HepG2 (cell line): Measurements from ENCODE around the gene FRMD1. TPM values are rescaled to one million over a fixed set of nuclear protein-coding genes. Genes with fewer than 3 reads are reported as not detected.

Experiments
- DR1 ChIP-seq: sonication (generic); formaldehyde crosslinking; IDR thresholded peaks from 2 replicates; pipeline ENCODE4 v1.8.0; 2021; ENCODE audit warnings: mild to moderate bottlenecking, missing genetic modification reagents, inconsistent platforms
- GTF3A ChIP-seq: sonication (generic); formaldehyde crosslinking; conservative IDR thresholded peaks from 2 replicates; pipeline ENCODE4 v1.4.0; 2020; ENCODE audit warnings: mild to moderate bottlenecking, missing genetic modification reagents
- HNF4A ChIP-seq: sonication (generic); formaldehyde crosslinking; IDR thresholded peaks from 2 replicates; pipeline ENCODE4 v1.4.0; 2020; ENCODE audit warnings: missing genetic modification reagents
- MAF1 ChIP-seq: sonication (generic); formaldehyde crosslinking; IDR thresholded peaks from 2 replicates; pipeline ENCODE4 v1.5.0; 2020; ENCODE audit warnings: missing genetic modification reagents, borderline replicate concordance
- SCMH1 ChIP-seq: sonication (generic); formaldehyde crosslinking; IDR thresholded peaks from 2 replicates; pipeline ENCODE4 v1.9.0; 2021; ENCODE audit warnings: missing genetic modification reagents, mild to moderate bottlenecking, borderline replicate concordance
- SIX1 ChIP-seq: sonication (generic); formaldehyde crosslinking; IDR thresholded peaks from 2 replicates; pipeline ENCODE4 v1.4.0; 2020; ENCODE audit warnings: missing genetic modification reagents, borderline replicate concordance
- SRSF1 ChIP-seq: fragments of 200-400 bp; formaldehyde crosslinking; optimal IDR thresholded peaks from 2 replicates; pipeline ENCODE3; 2017; ENCODE audit warnings: mild to moderate bottlenecking, low read depth, low read length, moderate library complexity
- SRSF9 ChIP-seq: fragments of 200-400 bp; formaldehyde crosslinking; IDR thresholded peaks from 2 replicates; pipeline ENCODE4 v1.6.1; 2018; ENCODE audit warnings: borderline replicate concordance, mild to moderate bottlenecking, low read depth, low read length; ENCODE audit not compliant: insufficient read depth, poor library complexity, severe bottlenecking
- ZNF232 ChIP-seq: sonication (generic); formaldehyde crosslinking; IDR thresholded peaks from 2 replicates; pipeline ENCODE4 v1.4.0; 2020; ENCODE audit warnings: missing genetic modification reagents, borderline replicate concordance
- ZNF747 ChIP-seq: sonication (generic); formaldehyde crosslinking; IDR thresholded peaks from 2 replicates; pipeline ENCODE4 v1.8.1; 2023; ENCODE audit warnings: missing genetic modification reagents, mild to moderate bottlenecking, borderline replicate concordance
- polyA plus RNA-seq, 8 experiments: library from polyadenylated mRNA; depleted of rRNA in 3 of 8; stranded (reverse) in 7 of 8; unstranded in 1 of 8; fragments of >200 nt; fragmentation: Illumina TruSeq in 4 of 8; extraction: Trizol in 4 of 8; gene quantifications; 2 replicates each; pipeline versions ENCODE4 v1.2.1 to v1.2.3, GENCODE V29; 2011 to 2016; ENCODE audit warnings: low read depth in 4 of 8, missing spikeins in 1 of 8, mixed read lengths in 1 of 8; ENCODE audit not compliant: insufficient read depth in 1 of 8
- total RNA-seq, 5 experiments: library from RNA; depleted of rRNA; stranded (reverse); fragments of >200 nt; fragmentation: Illumina TruSeq; extraction: Trizol; gene quantifications; 2 replicates each; pipeline ENCODE4 v1.2.3, GENCODE V29; 2016; ENCODE audit warnings: low read depth in 1 of 5
- TF ChIP-seq, protein P1 (sequence below): IDR thresholded peaks from 2 replicates; pipeline ENCODE4 v1.6.1; 2016; ENCODE audit warnings: missing compliant biosample characterization, missing genetic modification reagents, borderline replicate concordance
- TF ChIP-seq, protein P2 (sequence below): IDR thresholded peaks from 2 replicates; pipeline ENCODE4 v1.6.1; 2016; ENCODE audit warnings: mild to moderate bottlenecking
- TF ChIP-seq, protein P3 (sequence below): fragments of 450-650 bp; IDR thresholded peaks from 2 replicates; pipeline ENCODE4 v1.6.1; 2016
- TF ChIP-seq, protein P4 (sequence below): sonication (generic); formaldehyde crosslinking; IDR thresholded peaks from 2 replicates; pipeline ENCODE4 v1.5.0; 2020; ENCODE audit warnings: mild to moderate bottlenecking, missing genetic modification reagents
- TF ChIP-seq, protein P5 (sequence below): IDR thresholded peaks from 2 replicates; pipeline ENCODE4 v1.6.1; 2016; ENCODE audit warnings: control low read depth

The FRMD1 gene
- total and polyA plus RNA-seq, 2 of the 13 experiments (the other 11 are each of a cell fraction or from before 2014, with no cell fraction given): 0.01 TPM; not detected in 1

DNA sequence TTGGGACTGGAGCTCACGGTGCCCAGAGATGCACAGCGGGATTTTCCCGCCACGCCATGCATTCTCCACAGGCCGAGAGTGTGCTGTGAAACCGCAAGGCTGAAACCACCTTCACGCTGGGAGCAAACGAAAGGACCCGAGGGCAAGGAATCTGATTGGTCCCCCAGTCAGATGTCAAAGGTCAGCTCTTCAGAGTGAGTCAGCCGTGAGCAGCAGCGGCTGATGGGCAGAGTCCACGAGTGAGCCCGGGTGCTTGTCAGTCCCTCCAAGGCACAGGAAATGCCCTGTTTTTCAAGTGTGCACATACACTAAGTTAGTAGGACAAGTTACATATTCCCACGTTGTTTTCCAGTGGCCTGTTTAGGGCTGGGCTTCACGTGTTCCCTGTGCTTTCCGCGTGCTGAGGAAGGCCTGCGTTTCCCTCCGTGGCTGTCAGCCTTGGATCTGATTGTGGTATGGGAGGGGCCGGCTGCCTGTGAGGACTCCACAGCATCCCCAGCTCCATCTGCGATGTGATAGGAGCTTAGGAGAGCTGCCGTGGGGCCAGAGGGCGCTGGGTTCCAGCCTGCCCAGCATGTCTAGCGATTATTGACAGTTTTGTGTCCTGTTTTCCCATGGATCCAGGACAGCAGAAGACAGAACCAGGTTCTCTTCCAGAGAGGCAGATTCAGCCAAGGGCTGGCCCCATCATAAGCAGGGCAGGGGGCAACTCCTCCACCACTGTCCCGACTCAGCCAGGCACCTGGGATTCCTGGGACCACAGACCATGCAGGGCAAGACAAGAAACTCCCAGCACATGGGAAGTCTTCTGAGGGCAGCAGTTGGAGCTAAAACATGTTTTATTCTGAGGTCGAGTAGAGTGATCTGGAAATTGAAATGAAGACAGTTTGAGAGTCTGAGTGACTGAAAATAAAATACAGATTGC is 38.2 kb upstream of the FRMD1 start (continued):
- TF ChIP-seq SRSF9 (no peak), ZNF232 (no peak), SRSF1 (peak; percentile 45), SIX1 (CRISPR knock-in tag) (no peak), GTF3A (CRISPR knock-in tag) (no peak), MAF1 (CRISPR knock-in tag) (no peak), SCMH1 (CRISPR knock-in tag) (no peak), DR1 (CRISPR knock-in tag) (no peak), HNF4A (CRISPR knock-in tag) (peak; percentile 71), ZNF747 (CRISPR knock-in tag) (no peak)
- TF ChIP-seq, protein P1, sequence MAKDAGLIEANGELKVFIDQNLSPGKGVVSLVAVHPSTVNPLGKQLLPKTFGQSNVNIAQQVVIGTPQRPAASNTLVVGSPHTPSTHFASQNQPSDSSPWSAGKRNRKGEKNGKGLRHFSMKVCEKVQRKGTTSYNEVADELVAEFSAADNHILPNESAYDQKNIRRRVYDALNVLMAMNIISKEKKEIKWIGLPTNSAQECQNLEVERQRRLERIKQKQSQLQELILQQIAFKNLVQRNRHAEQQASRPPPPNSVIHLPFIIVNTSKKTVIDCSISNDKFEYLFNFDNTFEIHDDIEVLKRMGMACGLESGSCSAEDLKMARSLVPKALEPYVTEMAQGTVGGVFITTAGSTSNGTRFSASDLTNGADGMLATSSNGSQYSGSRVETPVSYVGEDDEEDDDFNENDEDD (CRISPR knock-in tag): no peak; the same call in 1 of the 2 replicates
- TF ChIP-seq, protein P2, sequence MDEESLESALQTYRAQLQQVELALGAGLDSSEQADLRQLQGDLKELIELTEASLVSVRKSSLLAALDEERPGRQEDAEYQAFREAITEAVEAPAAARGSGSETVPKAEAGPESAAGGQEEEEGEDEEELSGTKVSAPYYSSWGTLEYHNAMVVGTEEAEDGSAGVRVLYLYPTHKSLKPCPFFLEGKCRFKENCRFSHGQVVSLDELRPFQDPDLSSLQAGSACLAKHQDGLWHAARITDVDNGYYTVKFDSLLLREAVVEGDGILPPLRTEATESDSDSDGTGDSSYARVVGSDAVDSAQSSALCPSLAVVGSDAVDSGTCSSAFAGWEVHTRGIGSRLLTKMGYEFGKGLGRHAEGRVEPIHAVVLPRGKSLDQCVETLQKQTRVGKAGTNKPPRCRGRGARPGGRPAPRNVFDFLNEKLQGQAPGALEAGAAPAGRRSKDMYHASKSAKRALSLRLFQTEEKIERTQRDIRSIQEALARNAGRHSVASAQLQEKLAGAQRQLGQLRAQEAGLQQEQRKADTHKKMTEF: no peak
- TF ChIP-seq, protein P3, sequence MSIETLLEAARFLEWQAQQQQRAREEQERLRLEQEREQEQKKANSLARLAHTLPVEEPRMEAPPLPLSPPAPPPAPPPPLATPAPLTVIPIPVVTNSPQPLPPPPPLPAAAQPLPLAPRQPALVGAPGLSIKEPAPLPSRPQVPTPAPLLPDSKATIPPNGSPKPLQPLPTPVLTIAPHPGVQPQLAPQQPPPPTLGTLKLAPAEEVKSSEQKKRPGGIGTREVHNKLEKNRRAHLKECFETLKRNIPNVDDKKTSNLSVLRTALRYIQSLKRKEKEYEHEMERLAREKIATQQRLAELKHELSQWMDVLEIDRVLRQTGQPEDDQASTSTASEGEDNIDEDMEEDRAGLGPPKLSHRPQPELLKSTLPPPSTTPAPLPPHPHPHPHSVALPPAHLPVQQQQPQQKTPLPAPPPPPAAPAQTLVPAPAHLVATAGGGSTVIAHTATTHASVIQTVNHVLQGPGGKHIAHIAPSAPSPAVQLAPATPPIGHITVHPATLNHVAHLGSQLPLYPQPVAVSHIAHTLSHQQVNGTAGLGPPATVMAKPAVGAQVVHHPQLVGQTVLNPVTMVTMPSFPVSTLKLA: peak; percentile 38; the same call in 1 of the 2 replicates
- TF ChIP-seq, protein P4, sequence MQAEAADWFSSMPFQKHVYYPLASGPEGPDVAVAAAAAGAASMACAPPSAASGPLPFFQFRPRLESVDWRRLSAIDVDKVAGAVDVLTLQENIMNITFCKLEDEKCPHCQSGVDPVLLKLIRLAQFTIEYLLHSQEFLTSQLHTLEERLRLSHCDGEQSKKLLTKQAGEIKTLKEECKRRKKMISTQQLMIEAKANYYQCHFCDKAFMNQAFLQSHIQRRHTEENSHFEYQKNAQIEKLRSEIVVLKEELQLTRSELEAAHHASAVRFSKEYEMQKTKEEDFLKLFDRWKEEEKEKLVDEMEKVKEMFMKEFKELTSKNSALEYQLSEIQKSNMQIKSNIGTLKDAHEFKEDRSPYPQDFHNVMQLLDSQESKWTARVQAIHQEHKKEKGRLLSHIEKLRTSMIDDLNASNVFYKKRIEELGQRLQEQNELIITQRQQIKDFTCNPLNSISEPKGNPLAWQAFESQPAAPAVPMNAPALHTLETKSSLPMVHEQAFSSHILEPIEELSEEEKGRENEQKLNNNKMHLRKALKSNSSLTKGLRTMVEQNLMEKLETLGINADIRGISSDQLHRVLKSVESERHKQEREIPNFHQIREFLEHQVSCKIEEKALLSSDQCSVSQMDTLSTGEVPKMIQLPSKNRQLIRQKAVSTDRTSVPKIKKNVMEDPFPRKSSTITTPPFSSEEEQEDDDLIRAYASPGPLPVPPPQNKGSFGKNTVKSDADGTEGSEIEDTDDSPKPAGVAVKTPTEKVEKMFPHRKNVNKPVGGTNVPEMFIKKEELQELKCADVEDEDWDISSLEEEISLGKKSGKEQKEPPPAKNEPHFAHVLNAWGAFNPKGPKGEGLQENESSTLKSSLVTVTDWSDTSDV (CRISPR knock-in tag): peak; percentile 67; the same call in 1 of the 2 replicates
- TF ChIP-seq, protein P5, sequence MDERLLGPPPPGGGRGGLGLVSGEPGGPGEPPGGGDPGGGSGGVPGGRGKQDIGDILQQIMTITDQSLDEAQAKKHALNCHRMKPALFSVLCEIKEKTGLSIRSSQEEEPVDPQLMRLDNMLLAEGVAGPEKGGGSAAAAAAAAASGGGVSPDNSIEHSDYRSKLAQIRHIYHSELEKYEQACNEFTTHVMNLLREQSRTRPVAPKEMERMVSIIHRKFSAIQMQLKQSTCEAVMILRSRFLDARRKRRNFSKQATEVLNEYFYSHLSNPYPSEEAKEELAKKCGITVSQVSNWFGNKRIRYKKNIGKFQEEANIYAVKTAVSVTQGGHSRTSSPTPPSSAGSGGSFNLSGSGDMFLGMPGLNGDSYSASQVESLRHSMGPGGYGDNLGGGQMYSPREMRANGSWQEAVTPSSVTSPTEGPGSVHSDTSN: 0 out of 2 replicates have a peak, but pooled peaks have one; percentile 22
